Activated CD8-positive, alpha-beta memory T cell treated with anti-CD3 and anti-CD28 coated beads, Interleukin-2, amount 10 ng/mL, durations not matched to agents 7 days and 5 days (primary cell): ENCODE results near the gene MAPK14. TPM values are rescaled to one million over a fixed set of nuclear protein-coding genes. Genes with fewer than 3 reads are reported as not detected.
"Not testable (repeated sequence)": the region's sequence is repeated elsewhere in the genome, so short reads cannot be mapped to it uniquely, and the experiment has no call there.

Experiments
- ATAC-seq: fragments of 150-1000 bp; cut with Tn5 transposase; one replicate; pipeline ENCODE4 v1.10.0; 2021; ENCODE audit warnings: moderate library complexity
- CTCF ChIA-PET: fragments of 350-600 bp; sonication (Branson Sonifier 250); formaldehyde crosslinking; loops from one replicate; lab custom pipeline; 2021; ENCODE audit warnings: antibody characterized with exemption; lab: Charles Lee
- DNase-seq: peaks from one replicate; pipeline ENCODE4 v3.0.0-alpha.2; 2020
- H3K27ac Mint-ChIP-seq: one replicate; pipeline ENCODE4 v1.8.0; 2021; ENCODE audit warnings: mild to moderate bottlenecking, mixed read lengths
- H3K27me3 Mint-ChIP-seq: one replicate; pipeline ENCODE4 v1.8.0; 2021; ENCODE audit warnings: mixed read lengths
- H3K36me3 Mint-ChIP-seq: one replicate; pipeline ENCODE4 v1.8.0; 2021; ENCODE audit warnings: mild to moderate bottlenecking, mixed read lengths
- H3K4me1 Mint-ChIP-seq: one replicate; pipeline ENCODE4 v1.8.0; 2021; ENCODE audit warnings: mixed read lengths
- H3K4me3 Mint-ChIP-seq: one replicate; pipeline ENCODE4 v1.8.0; 2021; ENCODE audit warnings: mild to moderate bottlenecking, moderate library complexity, mixed read lengths
- H3K9me3 Mint-ChIP-seq: one replicate; pipeline ENCODE4 v1.8.0; 2022; ENCODE audit warnings: low read depth, mixed read lengths
- total RNA-seq, 2 experiments: library from RNA; stranded (reverse); gene quantifications; one replicate each; pipeline ENCODE4 v1.2.3, GENCODE V29; 2021

MAPK14 gene
- total RNA-seq, 2 experiments from 2014 or later: 52.8 to 65.7 TPM

DNA sequence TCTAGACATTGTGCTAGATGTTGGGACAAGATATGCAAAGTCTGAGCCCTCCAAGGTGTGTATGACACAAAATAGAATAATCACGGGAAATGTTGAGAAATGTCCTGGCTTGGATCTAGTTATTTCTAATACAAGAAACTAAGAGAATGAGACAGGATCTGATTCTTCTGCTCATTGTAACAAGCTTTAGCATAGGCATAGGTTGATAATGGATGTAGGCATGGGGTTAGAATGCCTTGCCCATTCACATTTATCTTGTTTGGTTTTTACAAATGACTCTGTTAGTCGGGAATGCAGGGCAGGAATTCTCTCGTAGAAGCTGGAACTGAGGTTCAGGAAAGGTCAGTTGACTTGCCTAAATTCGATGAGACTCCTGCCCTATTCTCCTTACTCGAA is 1.7 kb upstream of the MAPK14 start:
- Mint-ChIP-seq H3K36me3 (peaks cover 8% of the 10 kb centered on the region), H3K4me1 (peaks cover 28% of the 10 kb centered on the region), H3K4me3 (no peak overlapping the region), H3K27me3 (peaks cover 25% of the 10 kb centered on the region), H3K27ac (no peak overlapping the region), H3K9me3 (no peaks in the 10 kb centered on the region)
- CTCF ChIA-PET: interaction anchor here (0.7 to 5.8 kb wide), 7 partner anchors 12 to 181 kb away, joined by 3 to 114 read pairs (median 19); no protein-coding TSS in a partner anchor
- ATAC-seq (no peak), DNase-seq (no peak)

DNA sequence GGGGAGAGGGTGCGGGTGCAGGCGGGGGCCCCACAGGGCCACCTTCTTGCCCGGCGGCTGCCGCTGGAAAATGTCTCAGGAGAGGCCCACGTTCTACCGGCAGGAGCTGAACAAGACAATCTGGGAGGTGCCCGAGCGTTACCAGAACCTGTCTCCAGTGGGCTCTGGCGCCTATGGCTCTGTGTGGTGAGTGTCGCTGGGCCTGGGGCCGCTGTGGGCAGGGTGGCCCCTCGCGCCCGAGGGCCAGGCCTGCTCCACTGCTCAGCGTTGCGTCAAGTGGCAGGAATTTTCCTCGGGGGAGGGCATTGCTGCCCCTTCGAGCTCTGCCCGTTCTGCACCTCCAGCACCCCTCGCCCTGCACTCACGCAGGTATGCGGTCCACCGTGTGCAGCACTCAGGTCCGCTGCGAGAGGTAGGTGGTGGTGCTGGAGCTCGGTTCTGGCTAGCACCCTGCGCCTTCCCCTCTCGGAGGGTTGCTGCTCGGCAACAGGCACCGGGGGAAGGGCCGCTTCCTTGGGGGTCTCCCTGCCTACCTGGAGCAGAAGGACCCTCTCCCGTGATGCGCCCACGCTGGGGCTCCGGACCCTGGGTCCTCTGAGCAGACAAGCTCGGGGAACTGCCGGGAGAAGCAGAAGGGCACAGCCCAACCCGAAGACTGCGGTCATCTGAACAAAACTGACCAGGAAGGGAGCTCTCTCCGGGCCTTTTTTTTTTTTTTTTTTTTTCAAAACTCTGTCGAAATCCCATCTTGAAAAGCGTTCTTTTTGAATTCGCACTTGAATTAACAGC is 674 bp downstream of the MAPK14 start:
- Mint-ChIP-seq H3K27me3 (peaks cover 25% of the 10 kb centered on the region), H3K4me1 (peaks cover 44% of the 10 kb centered on the region), H3K27ac (peak overlapping the region; percentile 93), H3K4me3 (peak overlapping the region; percentile 93), H3K36me3 (peaks cover 15% of the 10 kb centered on the region), H3K9me3 (no peaks in the 10 kb centered on the region)
- ATAC-seq (peak; percentile 37), DNase-seq (peak; percentile 70)
- CTCF ChIA-PET: interaction anchor here (0.7 to 5.8 kb wide), 49 partner anchors 10 to 358 kb away, joined by 3 to 114 read pairs (median 4); no protein-coding TSS in a partner anchor

- peak; percentile 82 for DNase-seq
- Mint-ChIP-seq H3K4me3 (peak overlapping the region; percentile 93), H3K9me3 (no peaks in the 10 kb centered on the region), H3K27ac (peak overlapping the region; percentile 93), H3K4me1 (peaks cover 47% of the 10 kb centered on the region), H3K36me3 (peaks cover 16% of the 10 kb centered on the region), H3K27me3 (peaks cover 21% of the 10 kb centered on the region)
- ATAC-seq: peak; percentile 24
- CTCF ChIA-PET: interaction anchor here (0.7 to 5.8 kb wide), 25 partner anchors 9 to 358 kb away, joined by 3 to 114 read pairs (median 8); no protein-coding TSS in a partner anchor
Measured at GRCh38 chr6:36028877-36029324, 1.3 kb downstream of the MAPK14 start.

GRCh38 chr6:36029464-36029863 is 1.9 kb downstream of the MAPK14 start:
- DNase-seq: no peak
- H3K9me3 Mint-ChIP-seq: no peaks in the 10 kb centered on the region
- peaks cover 18% of the 10 kb centered on the region for H3K36me3 Mint-ChIP-seq
- ATAC-seq: no peak
- H3K27me3 Mint-ChIP-seq: peaks cover 18% of the 10 kb centered on the region
- CTCF ChIA-PET: interaction anchor here (0.8 to 5.8 kb wide), 15 partner anchors 8 to 330 kb away, joined by 3 to 114 read pairs (median 10); no protein-coding TSS in a partner anchor
- H3K27ac Mint-ChIP-seq: peak overlapping the region; percentile 93
- peaks cover 49% of the 10 kb centered on the region for H3K4me1 Mint-ChIP-seq
- H3K4me3 Mint-ChIP-seq: peak overlapping the region; percentile 93

DNA sequence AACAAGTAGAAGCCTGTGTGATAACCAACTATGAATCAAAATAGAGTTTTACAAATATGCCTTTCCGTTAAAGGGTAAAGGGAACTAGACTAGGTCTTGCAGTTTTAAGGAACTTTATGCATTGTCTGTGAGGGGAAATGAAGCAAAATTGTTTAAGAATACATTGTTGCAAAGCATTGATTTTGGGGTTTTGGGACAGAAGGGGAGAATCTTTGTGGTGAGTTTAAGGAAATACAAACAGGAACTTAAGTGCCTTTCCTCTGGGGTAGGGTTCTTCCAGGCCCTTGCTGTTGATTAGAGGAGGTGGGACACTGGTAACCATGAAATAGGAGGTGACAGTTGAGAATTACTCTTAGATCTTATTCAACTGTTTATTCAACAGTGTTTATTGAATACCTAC is 4.7 kb downstream of the MAPK14 start:
- no peak overlapping the region for H3K27ac Mint-ChIP-seq
- no peak for DNase-seq
- CTCF ChIA-PET: interaction anchor here (0.7 to 1.9 kb wide), 3 partner anchors 10 to 308 kb away, joined by 3 to 10 read pairs (median 4); no protein-coding TSS in a partner anchor
- peaks cover 26% of the 10 kb centered on the region for H3K36me3 Mint-ChIP-seq
- no peaks in the 10 kb centered on the region for H3K9me3 Mint-ChIP-seq
- H3K4me1 Mint-ChIP-seq: peaks cover 54% of the 10 kb centered on the region
- H3K4me3 Mint-ChIP-seq: no peak overlapping the region
- no peak for ATAC-seq
- H3K27me3 Mint-ChIP-seq: no peaks in the 10 kb centered on the region

DNA sequence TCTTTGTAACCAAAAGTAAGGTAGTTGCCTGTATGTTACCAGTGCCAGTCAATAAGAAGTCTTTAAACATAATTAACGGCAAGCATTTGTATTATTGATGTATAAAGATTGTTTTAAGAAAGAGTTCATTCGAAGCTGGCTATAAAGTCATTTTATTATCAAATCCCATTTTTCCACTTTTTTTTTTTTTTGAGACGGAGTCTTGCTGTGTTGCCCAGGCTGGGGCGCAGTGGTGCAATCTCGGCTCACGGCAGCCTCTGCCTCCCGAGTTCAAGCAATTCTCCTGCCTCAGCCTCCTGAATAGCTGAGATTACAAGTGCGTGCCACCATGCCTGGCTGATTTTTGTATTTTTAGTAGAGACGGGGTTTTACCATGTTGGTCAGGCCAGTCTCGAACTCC is 5.5 kb downstream of the MAPK14 start:
- not testable (repeated sequence) for H3K27ac Mint-ChIP-seq, H3K9me3 Mint-ChIP-seq, DNase-seq, H3K27me3 Mint-ChIP-seq, ATAC-seq, H3K4me3 Mint-ChIP-seq
- peaks cover 27% of the 10 kb centered on the region for H3K36me3 Mint-ChIP-seq
- H3K4me1 Mint-ChIP-seq: peaks cover 59% of the 10 kb centered on the region
- CTCF ChIA-PET: interaction anchor here (0.7 to 1.9 kb wide), 4 partner anchors 11 to 308 kb away, joined by 3 to 10 read pairs (median 4); no protein-coding TSS in a partner anchor

- H3K27me3 Mint-ChIP-seq: no peaks in the 10 kb centered on the region
- CTCF ChIA-PET: interaction anchor here (1.5 to 1.9 kb wide), 2 partner anchors 11 to 61 kb away, joined by 4 to 10 read pairs; no protein-coding TSS in a partner anchor
- no peak overlapping the region for H3K27ac Mint-ChIP-seq
- DNase-seq (peak; percentile 50), ATAC-seq (peak; percentile 48)
- peaks cover 64% of the 10 kb centered on the region for H3K4me1 Mint-ChIP-seq
- no peak overlapping the region for H3K4me3 Mint-ChIP-seq
- H3K9me3 Mint-ChIP-seq: no peaks in the 10 kb centered on the region
- H3K36me3 Mint-ChIP-seq: peaks cover 24% of the 10 kb centered on the region
Measured at GRCh38 chr6:36033935-36034334, 6.3 kb downstream of the MAPK14 start.

DNA sequence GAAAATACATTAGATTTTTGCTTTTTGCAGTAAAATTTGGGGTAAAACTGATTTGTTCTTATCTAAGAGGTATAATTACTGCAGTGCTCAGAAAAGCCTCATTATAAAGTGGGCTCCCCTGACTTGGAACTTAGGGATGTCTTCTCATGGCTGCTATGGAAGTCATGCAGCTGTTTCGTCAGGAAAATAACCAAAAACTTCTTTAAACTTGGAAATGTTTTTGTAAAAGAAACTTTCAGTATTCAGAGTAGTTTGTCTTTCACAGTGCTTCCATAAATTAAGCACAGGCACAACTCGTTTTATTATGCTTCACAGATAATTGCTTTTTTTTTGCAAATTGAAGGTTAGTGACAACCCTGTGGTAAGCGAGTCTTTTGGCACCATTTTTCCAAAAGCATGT is 6.8 kb downstream of the MAPK14 start:
- no peak overlapping the region for H3K4me3 Mint-ChIP-seq
- peaks cover 62% of the 10 kb centered on the region for H3K4me1 Mint-ChIP-seq
- CTCF ChIA-PET: no interaction called here
- no peak for DNase-seq
- H3K9me3 Mint-ChIP-seq: no peaks in the 10 kb centered on the region
- no peaks in the 10 kb centered on the region for H3K27me3 Mint-ChIP-seq
- H3K36me3 Mint-ChIP-seq: peaks cover 24% of the 10 kb centered on the region
- no peak overlapping the region for H3K27ac Mint-ChIP-seq
- ATAC-seq: no peak

DNA sequence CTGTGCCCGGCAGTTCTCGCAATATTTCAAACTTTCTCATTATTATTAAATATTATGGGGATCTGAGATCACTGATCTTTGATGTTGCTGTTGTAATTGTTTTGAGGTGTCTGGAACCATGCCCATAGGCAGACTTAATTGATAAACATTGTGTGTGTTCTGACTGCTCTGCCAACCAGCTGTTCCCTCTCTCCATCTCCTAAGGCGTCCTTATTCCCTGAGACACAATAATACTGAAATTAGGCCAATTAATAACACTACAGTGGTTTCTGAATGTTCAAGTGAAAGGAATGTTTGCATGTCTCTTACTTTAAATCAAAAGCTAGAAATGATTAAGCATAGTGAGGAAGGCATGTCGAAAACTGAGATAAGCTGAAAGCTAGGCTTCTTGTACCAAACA is 7.6 kb downstream of the MAPK14 start:
- Mint-ChIP-seq H3K4me1 (peaks cover 56% of the 10 kb centered on the region), H3K27me3 (no peaks in the 10 kb centered on the region), H3K9me3 (no peaks in the 10 kb centered on the region), H3K4me3 (no peak overlapping the region), H3K36me3 (peaks cover 23% of the 10 kb centered on the region), H3K27ac (no peak overlapping the region)
- CTCF ChIA-PET: interaction anchor here (1.0 kb wide), 1 partner anchor 59 kb away, joined by 4 read pairs; no protein-coding TSS in a partner anchor
- DNase-seq (no peak), ATAC-seq (no peak)

DNA sequence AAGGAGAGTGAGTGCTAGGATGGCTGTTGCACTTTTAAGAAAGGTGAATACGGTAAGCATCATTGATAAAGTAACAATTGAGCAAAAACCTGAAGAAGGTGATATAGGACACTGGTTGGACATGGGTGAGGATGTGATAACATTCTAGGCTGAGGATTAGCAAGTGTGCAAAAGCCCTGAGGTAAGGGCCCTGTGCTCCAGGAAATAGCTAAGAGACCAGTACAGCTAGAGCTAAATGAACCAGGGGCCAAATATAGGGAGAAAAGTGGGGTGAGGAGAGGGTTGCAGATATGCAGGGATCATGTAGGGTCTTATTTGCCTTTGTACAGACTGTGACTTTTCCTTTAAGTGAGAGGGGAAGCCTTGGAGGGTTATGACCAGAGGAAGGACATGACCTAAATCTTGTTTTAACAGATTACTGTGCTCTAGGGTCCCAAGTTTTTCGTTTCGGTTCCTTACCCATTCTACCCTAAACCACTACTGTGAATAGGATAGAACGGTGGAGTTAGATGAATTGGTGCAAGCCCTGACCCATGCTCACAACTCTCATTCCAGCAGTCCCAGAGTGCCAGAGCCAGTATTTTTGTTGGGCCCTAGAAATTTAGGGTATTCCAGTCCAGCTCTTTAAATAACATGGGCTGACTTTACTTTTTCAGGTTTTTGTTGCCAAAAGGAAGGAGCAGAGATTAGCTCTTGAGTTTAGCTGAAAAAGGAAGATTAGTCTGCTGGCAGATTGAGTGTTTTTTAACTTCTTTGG is 10.7 kb downstream of the MAPK14 start:
- no peak overlapping the region for H3K4me3 Mint-ChIP-seq
- no peaks in the 10 kb centered on the region for H3K27me3 Mint-ChIP-seq
- H3K9me3 Mint-ChIP-seq: no peaks in the 10 kb centered on the region
- CTCF ChIA-PET: interaction anchor here (2.7 to 2.8 kb wide), 2 partner anchors 11 to 57 kb away, joined by 18 to 19 read pairs; partner anchors contain the start of gene MAPK14
- no peak overlapping the region for H3K27ac Mint-ChIP-seq
- DNase-seq (no peak), ATAC-seq (no peak)
- H3K4me1 Mint-ChIP-seq: peaks cover 43% of the 10 kb centered on the region
- peaks cover 22% of the 10 kb centered on the region for H3K36me3 Mint-ChIP-seq

DNA sequence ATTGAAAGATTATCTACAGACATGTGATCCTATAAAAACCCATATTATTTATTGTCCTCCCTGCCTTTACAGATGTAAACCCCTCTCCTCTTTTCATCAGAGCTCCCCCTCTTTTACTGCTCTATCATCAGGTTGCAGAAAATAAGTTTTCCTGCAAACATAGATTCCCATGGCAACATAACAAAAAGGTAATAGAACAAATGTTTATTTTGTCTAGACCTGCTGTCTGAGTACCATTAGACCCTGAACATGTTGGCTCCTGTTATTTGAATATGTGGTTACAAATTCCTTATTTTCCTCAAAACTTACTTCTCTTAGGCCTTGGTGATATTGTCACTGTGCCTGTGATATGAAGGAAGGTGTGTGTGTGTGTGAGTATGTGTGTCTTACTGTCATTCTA is 11.5 kb downstream of the MAPK14 start:
- Mint-ChIP-seq H3K27ac (no peak overlapping the region), H3K36me3 (peaks cover 23% of the 10 kb centered on the region), H3K9me3 (no peaks in the 10 kb centered on the region), H3K27me3 (no peaks in the 10 kb centered on the region), H3K4me1 (peaks cover 36% of the 10 kb centered on the region), H3K4me3 (no peak overlapping the region)
- CTCF ChIA-PET: interaction anchor here (2.7 to 2.8 kb wide), 2 partner anchors 11 to 57 kb away, joined by 18 to 19 read pairs; partner anchors contain the start of gene MAPK14
- ATAC-seq (no peak), DNase-seq (no peak)

DNA sequence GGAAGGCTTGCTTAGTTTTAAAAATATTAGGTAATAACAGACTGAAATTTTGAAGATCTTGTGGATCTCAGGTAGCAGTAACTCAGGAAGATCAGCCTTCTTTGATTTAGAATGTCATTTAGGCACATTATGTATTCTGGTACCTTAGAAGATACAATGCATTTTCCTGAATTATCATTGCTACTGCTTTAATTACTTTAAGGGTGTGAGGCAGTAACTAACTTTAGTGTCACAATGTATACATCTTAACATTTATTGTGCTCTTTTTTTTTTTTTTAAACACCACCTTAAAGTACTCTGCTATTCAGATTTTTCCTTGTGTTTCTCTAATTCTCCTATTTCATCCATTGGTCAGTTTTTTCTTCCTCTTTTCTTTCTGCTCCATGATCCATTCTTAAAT is 13.3 kb downstream of the MAPK14 start:
- CTCF ChIA-PET: no interaction called here
- Mint-ChIP-seq H3K4me1 (peaks cover 27% of the 10 kb centered on the region), H3K27ac (no peak overlapping the region), H3K9me3 (no peaks in the 10 kb centered on the region), H3K36me3 (peaks cover 28% of the 10 kb centered on the region), H3K4me3 (no peak overlapping the region), H3K27me3 (no peaks in the 10 kb centered on the region)
- ATAC-seq: no peak
- no peak for DNase-seq
